H1 (cell line): Measurements from ENCODE around the gene COL5A2. TPM values are rescaled to one million over a fixed set of nuclear protein-coding genes. Genes with fewer than 3 reads are reported as not detected.

Experiments used
- RAD21 ChIP-seq, 2 experiments: IDR thresholded peaks in 1 of 2; conservative IDR thresholded peaks in 1 of 2; 2 replicates each; pipeline ENCODE4 v1.6.1; 2011; ENCODE audit warnings: low read depth in 2 of 2, low read length in 2 of 2, improper control_type of control experiment in 1 of 2, inconsistent platforms in 1 of 2, mild to moderate bottlenecking in 1 of 2, moderate library complexity in 1 of 2
- RNF2 ChIP-seq: fragments of 200-900, 300-1000 bp; sonication (generic); IDR thresholded peaks from 2 replicates; pipeline ENCODE4 v1.7.1; 2016; ENCODE audit warnings: borderline replicate concordance, low read depth, mild to moderate bottlenecking, antibody characterized with exemption, low read length; ENCODE audit not compliant: poor library complexity, severe bottlenecking; ENCODE audit errors: missing control alignments
- polyA plus RNA-seq, 7 experiments: library from polyadenylated mRNA; depleted of rRNA in 3 of 7; stranded (reverse) in 5 of 7; unstranded in 2 of 7; fragments of >200 nt in 5 of 7; fragments of 200-250 nt in 2 of 7; gene quantifications; 1 replicate in 5 of 7; 2 replicates in 1 of 7; 4 replicates in 1 of 7; pipeline versions ENCODE4 v1.2.1 to v1.2.3, GENCODE V29; 2011 to 2013; ENCODE audit warnings: missing spikeins in 2 of 7, mixed read lengths in 2 of 7
- total RNA-seq: library from RNA; stranded (reverse); fragmentation: NEBNext Ultra II Directional; extraction: Animal tissue kit (Norgen Biotek cat#: 25700); gene quantifications from 2 replicates; pipeline ENCODE4 v1.2.1, GENCODE V29; 2021
- TF ChIP-seq, protein P1 (sequence below): fragments of 300-600 bp; sonication (generic); IDR thresholded peaks from 2 replicates; pipeline ENCODE4 v1.7.1; 2012; ENCODE audit warnings: low read length, moderate library complexity, mild to moderate bottlenecking, inconsistent platforms; ENCODE audit not compliant: insufficient replicate concordance

Gene COL5A2
- total and polyA plus RNA-seq, 2 of the 8 experiments (the other 6 are each of a cell fraction or from before 2014, with no cell fraction given): 4.7 to 24.2 TPM

DNA sequence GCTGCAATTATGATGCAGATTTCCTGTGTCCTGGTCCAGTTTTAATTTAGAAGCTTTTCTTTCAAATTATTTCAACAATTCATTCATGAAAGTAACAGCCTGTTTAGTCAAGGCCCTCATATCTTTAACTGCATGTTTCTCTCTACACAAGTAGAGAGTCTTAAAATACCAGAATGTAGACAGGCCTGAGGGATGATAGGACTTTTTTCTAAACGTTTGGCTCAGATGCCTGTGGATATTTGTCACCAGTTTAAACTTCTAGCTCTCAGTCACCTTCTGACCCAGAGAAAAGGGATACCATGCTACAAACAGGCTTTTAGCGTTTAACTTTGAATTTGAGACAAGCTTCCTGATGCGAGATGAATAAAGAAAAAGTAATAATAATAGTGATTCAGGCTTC, 15.7 kb downstream of the COL5A2 start (continued):
- TF ChIP-seq, protein P1, sequence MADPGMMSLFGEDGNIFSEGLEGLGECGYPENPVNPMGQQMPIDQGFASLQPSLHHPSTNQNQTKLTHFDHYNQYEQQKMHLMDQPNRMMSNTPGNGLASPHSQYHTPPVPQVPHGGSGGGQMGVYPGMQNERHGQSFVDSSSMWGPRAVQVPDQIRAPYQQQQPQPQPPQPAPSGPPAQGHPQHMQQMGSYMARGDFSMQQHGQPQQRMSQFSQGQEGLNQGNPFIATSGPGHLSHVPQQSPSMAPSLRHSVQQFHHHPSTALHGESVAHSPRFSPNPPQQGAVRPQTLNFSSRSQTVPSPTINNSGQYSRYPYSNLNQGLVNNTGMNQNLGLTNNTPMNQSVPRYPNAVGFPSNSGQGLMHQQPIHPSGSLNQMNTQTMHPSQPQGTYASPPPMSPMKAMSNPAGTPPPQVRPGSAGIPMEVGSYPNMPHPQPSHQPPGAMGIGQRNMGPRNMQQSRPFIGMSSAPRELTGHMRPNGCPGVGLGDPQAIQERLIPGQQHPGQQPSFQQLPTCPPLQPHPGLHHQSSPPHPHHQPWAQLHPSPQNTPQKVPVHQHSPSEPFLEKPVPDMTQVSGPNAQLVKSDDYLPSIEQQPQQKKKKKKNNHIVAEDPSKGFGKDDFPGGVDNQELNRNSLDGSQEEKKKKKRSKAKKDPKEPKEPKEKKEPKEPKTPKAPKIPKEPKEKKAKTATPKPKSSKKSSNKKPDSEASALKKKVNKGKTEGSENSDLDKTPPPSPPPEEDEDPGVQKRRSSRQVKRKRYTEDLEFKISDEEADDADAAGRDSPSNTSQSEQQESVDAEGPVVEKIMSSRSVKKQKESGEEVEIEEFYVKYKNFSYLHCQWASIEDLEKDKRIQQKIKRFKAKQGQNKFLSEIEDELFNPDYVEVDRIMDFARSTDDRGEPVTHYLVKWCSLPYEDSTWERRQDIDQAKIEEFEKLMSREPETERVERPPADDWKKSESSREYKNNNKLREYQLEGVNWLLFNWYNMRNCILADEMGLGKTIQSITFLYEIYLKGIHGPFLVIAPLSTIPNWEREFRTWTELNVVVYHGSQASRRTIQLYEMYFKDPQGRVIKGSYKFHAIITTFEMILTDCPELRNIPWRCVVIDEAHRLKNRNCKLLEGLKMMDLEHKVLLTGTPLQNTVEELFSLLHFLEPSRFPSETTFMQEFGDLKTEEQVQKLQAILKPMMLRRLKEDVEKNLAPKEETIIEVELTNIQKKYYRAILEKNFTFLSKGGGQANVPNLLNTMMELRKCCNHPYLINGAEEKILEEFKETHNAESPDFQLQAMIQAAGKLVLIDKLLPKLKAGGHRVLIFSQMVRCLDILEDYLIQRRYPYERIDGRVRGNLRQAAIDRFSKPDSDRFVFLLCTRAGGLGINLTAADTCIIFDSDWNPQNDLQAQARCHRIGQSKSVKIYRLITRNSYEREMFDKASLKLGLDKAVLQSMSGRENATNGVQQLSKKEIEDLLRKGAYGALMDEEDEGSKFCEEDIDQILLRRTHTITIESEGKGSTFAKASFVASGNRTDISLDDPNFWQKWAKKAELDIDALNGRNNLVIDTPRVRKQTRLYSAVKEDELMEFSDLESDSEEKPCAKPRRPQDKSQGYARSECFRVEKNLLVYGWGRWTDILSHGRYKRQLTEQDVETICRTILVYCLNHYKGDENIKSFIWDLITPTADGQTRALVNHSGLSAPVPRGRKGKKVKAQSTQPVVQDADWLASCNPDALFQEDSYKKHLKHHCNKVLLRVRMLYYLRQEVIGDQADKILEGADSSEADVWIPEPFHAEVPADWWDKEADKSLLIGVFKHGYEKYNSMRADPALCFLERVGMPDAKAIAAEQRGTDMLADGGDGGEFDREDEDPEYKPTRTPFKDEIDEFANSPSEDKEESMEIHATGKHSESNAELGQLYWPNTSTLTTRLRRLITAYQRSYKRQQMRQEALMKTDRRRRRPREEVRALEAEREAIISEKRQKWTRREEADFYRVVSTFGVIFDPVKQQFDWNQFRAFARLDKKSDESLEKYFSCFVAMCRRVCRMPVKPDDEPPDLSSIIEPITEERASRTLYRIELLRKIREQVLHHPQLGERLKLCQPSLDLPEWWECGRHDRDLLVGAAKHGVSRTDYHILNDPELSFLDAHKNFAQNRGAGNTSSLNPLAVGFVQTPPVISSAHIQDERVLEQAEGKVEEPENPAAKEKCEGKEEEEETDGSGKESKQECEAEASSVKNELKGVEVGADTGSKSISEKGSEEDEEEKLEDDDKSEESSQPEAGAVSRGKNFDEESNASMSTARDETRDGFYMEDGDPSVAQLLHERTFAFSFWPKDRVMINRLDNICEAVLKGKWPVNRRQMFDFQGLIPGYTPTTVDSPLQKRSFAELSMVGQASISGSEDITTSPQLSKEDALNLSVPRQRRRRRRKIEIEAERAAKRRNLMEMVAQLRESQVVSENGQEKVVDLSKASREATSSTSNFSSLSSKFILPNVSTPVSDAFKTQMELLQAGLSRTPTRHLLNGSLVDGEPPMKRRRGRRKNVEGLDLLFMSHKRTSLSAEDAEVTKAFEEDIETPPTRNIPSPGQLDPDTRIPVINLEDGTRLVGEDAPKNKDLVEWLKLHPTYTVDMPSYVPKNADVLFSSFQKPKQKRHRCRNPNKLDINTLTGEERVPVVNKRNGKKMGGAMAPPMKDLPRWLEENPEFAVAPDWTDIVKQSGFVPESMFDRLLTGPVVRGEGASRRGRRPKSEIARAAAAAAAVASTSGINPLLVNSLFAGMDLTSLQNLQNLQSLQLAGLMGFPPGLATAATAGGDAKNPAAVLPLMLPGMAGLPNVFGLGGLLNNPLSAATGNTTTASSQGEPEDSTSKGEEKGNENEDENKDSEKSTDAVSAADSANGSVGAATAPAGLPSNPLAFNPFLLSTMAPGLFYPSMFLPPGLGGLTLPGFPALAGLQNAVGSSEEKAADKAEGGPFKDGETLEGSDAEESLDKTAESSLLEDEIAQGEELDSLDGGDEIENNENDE: no peak
- no peak for TF ChIP-seq RNF2
- TF ChIP-seq RAD21 (IDR thresholded peaks at IDR 0.05 in 1 of 2, conservative IDR thresholded peaks at IDR 0.05 in 1 of 2; ENCODE audit: low read depth in 2 of 2, low read length in 2 of 2): no peak
